Measurements from ENCODE around the gene TAPBP.
"Not testable (repeated sequence)": the region's sequence is repeated elsewhere in the genome, so short reads cannot be mapped to it uniquely, and the experiment has no call there.

DNA sequence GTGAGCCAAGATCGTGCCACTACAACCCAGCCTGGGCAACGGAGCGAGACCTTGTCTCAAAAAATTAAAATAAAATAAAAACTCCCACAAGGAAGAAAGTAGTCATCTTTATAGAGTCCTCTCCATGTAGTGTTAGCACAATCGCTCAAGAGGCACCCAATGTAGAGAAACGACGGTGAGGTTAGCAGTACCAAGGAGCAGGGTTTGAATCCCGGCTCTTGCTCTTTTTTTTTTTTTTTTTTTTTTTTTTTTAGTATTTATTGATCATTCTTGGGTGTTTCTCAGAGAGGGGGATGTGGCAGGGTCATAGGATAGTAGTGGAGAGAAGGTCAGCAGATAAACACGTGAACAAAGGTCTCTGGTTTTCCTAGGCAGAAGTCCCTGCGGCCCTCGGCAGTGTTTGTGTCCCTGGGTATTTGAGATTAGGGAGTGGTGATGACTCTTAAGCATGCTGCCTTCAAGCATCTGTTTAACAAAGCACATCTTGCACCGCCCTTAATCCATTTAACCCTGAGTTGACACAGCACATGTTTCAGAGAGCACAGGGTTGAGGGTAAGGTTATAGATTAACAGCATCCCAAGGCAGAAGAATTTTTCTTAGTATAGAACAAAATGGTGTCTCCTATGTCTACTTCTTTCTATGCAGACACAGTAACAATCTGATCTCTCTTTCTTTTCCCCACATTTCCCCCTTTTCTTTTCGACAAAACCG lies 43.4 kb upstream of the TAPBP start:
- TF ChIP-seq, protein P1, sequence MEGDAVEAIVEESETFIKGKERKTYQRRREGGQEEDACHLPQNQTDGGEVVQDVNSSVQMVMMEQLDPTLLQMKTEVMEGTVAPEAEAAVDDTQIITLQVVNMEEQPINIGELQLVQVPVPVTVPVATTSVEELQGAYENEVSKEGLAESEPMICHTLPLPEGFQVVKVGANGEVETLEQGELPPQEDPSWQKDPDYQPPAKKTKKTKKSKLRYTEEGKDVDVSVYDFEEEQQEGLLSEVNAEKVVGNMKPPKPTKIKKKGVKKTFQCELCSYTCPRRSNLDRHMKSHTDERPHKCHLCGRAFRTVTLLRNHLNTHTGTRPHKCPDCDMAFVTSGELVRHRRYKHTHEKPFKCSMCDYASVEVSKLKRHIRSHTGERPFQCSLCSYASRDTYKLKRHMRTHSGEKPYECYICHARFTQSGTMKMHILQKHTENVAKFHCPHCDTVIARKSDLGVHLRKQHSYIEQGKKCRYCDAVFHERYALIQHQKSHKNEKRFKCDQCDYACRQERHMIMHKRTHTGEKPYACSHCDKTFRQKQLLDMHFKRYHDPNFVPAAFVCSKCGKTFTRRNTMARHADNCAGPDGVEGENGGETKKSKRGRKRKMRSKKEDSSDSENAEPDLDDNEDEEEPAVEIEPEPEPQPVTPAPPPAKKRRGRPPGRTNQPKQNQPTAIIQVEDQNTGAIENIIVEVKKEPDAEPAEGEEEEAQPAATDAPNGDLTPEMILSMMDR (IDR thresholded peaks at IDR 0.05): not testable (repeated sequence)
- TF ChIP-seq POLR2A (IDR thresholded peaks at IDR 0.05): not testable (repeated sequence)

Data from adrenal gland (tissue), 5 donors.